HCT116 (cell line): ENCODE results near the gene RARS1. TPM values are rescaled to one million over a fixed set of nuclear protein-coding genes. Genes with fewer than 3 reads are reported as not detected.

Source experiments
- ATAC-seq: fragments of 200-7000 bp; cut with Tn5 transposase; 2 replicates; pipeline ENCODE4 v1.9.1; 2020; ENCODE audit warnings: mild to moderate bottlenecking, moderate library complexity
- BruUV-seq: library from RNA; stranded (reverse); fragments of 400-500 nt; replicated peaks from 2 replicates; lab custom pipeline; 2021; lab: Mats Ljungman, UMichigan
- CTCF ChIA-PET: fragments of 300-600 bp; sonication (Branson Sonifier 250); formaldehyde crosslinking; loops from one replicate; lab custom pipeline; 2021; ENCODE audit warnings: antibody characterized with exemption; lab: Charles Lee
- POLR2A ChIA-PET: fragments of 300-600, 350-600 bp; sonication (Branson Sonifier 250); formaldehyde crosslinking; loops from one replicate; lab custom pipeline; 2021; ENCODE audit warnings: antibody characterized with exemption; lab: Charles Lee
- RAD21 ChIA-PET, 2 experiments: fragments of 300-600 bp; sonication (Branson Sonifier 250); formaldehyde crosslinking; loops; one replicate each; lab custom pipeline; 2023; ENCODE audit warnings: low total read pairs in 2 of 2; ENCODE audit not compliant: uncharacterized antibody in 2 of 2, unreplicated experiment in 2 of 2, low non-redundant PET in 1 of 2; lab: Charles Lee
- DNase-seq: peaks from one replicate; pipeline ENCODE4 v3.0.0-alpha.2; 2010; ENCODE audit warnings: low read depth, low spot score
- H2AFZ ChIP-seq: fragments of 200-600 bp; shearing (Covaris generic), sonication (generic); 2 replicates; pipeline ENCODE4 v1.6.1; 2017; ENCODE audit warnings: low read depth, mixed run types, mixed read lengths, antibody characterized with exemption, low read length; ENCODE audit not compliant: poor library complexity, severe bottlenecking
- H3K27ac ChIP-seq: 2 replicates; pipeline ENCODE4 v1.5.1; 2012; ENCODE audit warnings: low read depth, low read length
- H3K27me3 ChIP-seq: fragments of 200-600 bp; sonication (generic); 2 replicates; pipeline ENCODE4 v1.6.1; 2016; ENCODE audit warnings: mixed run types, low read length, mixed read lengths; ENCODE audit not compliant: insufficient read depth
- H3K36me3 ChIP-seq, 2 experiments: fragments of 200-500 bp in 1 of 2; fragments of 200-600 bp in 1 of 2; sonication (Bioruptor generic) in 1 of 2; sonication (generic) in 1 of 2; 2 replicates each; pipeline versions ENCODE4 v1.5.1 to v1.6.1; 2014 to 2016; ENCODE audit warnings: low read length in 2 of 2, inconsistent platforms in 1 of 2, mixed read lengths in 1 of 2, mixed run types in 1 of 2; ENCODE audit not compliant: insufficient read depth in 2 of 2, control insufficient read depth in 1 of 2
- H3K4me1 ChIP-seq, 2 experiments: fragments of 200-600 bp in 1 of 2; sonication (generic) in 1 of 2; 2 replicates each; pipeline versions ENCODE4 v1.5.1 to v1.6.1; 2012 to 2017; ENCODE audit warnings: low read length in 2 of 2, inconsistent platforms in 1 of 2, mild to moderate bottlenecking in 1 of 2, mixed read lengths in 1 of 2, mixed run types in 1 of 2, moderate library complexity in 1 of 2; ENCODE audit not compliant: insufficient read depth in 2 of 2, control insufficient read depth in 1 of 2
- H3K4me2 ChIP-seq: fragments of 200-600 bp; sonication (generic); 2 replicates; pipeline ENCODE4 v1.6.1; 2017; ENCODE audit warnings: mixed run types, low read length, mixed read lengths
- H3K4me3 ChIP-seq, 2 experiments: fragments of 200-600 bp in 1 of 2; sonication (generic) in 1 of 2; replicated peaks in 1 of 2; 2 replicates each; pipeline ENCODE4 v1.5.1; 2011 to 2016; ENCODE audit warnings: low read length in 2 of 2, control low read depth in 1 of 2, low read depth in 1 of 2, mild to moderate bottlenecking in 1 of 2, mixed read lengths in 1 of 2, mixed run types in 1 of 2
- H3K79me2 ChIP-seq: fragments of 200-600 bp; sonication (generic); 2 replicates; pipeline ENCODE4 v1.6.1; 2017; ENCODE audit warnings: mild to moderate bottlenecking, mixed run types, low read length, moderate library complexity, mixed read lengths; ENCODE audit not compliant: insufficient read depth
- H3K9ac ChIP-seq: fragments of 200-600 bp; sonication (generic); 2 replicates; pipeline ENCODE4 v1.6.1; 2016; ENCODE audit warnings: low read length, mixed read lengths
- H3K9me2 ChIP-seq: fragments of 200-600 bp; sonication (generic), shearing (Covaris generic); 2 replicates; pipeline ENCODE4 v1.6.1; 2017; ENCODE audit warnings: mixed run types, mild to moderate bottlenecking, moderate library complexity; ENCODE audit not compliant: insufficient read depth
- H3K9me3 ChIP-seq, 2 experiments: fragments of 200-500 bp in 1 of 2; fragments of 200-600 bp in 1 of 2; sonication (Bioruptor generic) in 1 of 2; sonication (generic) in 1 of 2; 2 replicates each; pipeline ENCODE4 v1.6.1; 2014 to 2017; ENCODE audit warnings: low read length in 2 of 2, mixed read lengths in 2 of 2, inconsistent platforms in 1 of 2, low read depth in 1 of 2, mild to moderate bottlenecking in 1 of 2, mixed run types in 1 of 2, moderate library complexity in 1 of 2; ENCODE audit not compliant: control insufficient read depth in 1 of 2, insufficient read depth in 1 of 2
- H4K20me1 ChIP-seq: fragments of 200-600 bp; sonication (generic), shearing (Covaris generic); 2 replicates; pipeline ENCODE4 v1.6.1; 2017; ENCODE audit warnings: mixed run types, mild to moderate bottlenecking, moderate library complexity; ENCODE audit not compliant: insufficient read depth
- ATF3 ChIP-seq: IDR thresholded peaks from 2 replicates; pipeline ENCODE4 v1.6.1; 2012
- CBX3 ChIP-seq: IDR thresholded peaks from 2 replicates; pipeline ENCODE4 v1.6.1; 2012; ENCODE audit warnings: low read depth
- ELF1 ChIP-seq: IDR thresholded peaks from 2 replicates; pipeline ENCODE4 v1.6.1; 2012; ENCODE audit warnings: low read depth, borderline replicate concordance
- EZH2phosphoT487 ChIP-seq: fragments of 200-600 bp; IDR thresholded peaks from 2 replicates; pipeline ENCODE4 v1.6.1; 2018; ENCODE audit warnings: antibody characterized with exemption, borderline replicate concordance
- FOSL1 ChIP-seq: IDR thresholded peaks from 2 replicates; pipeline ENCODE4 v1.6.1; 2012; ENCODE audit warnings: low read depth
- JUND ChIP-seq: IDR thresholded peaks from 2 replicates; pipeline ENCODE4 v1.6.1; 2012
- RAD21 ChIP-seq: IDR thresholded peaks from 2 replicates; pipeline ENCODE4 v1.6.1; 2012; ENCODE audit warnings: low read depth, mild to moderate bottlenecking
- SIN3A ChIP-seq: IDR thresholded peaks from 2 replicates; pipeline ENCODE4 v1.6.1; 2012; ENCODE audit warnings: low read depth
- SP1 ChIP-seq: IDR thresholded peaks from 2 replicates; pipeline ENCODE4 v1.6.1; 2012; ENCODE audit warnings: low read depth
- TCF7L2 ChIP-seq: IDR thresholded peaks from 2 replicates; pipeline ENCODE4 v1.7.0; 2011; ENCODE audit warnings: borderline replicate concordance, inconsistent platforms; ENCODE audit not compliant: insufficient read depth, insufficient read length; ENCODE audit errors: extremely low read depth
- ZFX ChIP-seq: fragments of 450-650 bp; IDR thresholded peaks from 2 replicates; pipeline ENCODE4 v1.6.1; 2017
- ZNF274 ChIP-seq: fragments of 200-500 bp; sonication (Bioruptor generic); IDR thresholded peaks from 2 replicates; pipeline ENCODE4 v1.6.1; 2014; ENCODE audit warnings: mild to moderate bottlenecking, low read depth, low read length, inconsistent platforms
- intact Hi-C: fragments of 100-400 bp; cut with micrococcal nuclease; formaldehyde crosslinking; loops from 2 replicates; pipeline ENCODE4 v1.10.0; 2022
- total RNA-seq: library from RNA; stranded (reverse); gene quantifications from one replicate; pipeline ENCODE4 v1.2.1, GENCODE V29; 2021; ENCODE audit not compliant: unreplicated experiment
- TF ChIP-seq, protein P1 (sequence below): IDR thresholded peaks from 2 replicates; pipeline ENCODE4 v1.6.1; 2011; ENCODE audit warnings: mild to moderate bottlenecking, low read length, moderate library complexity; ENCODE audit not compliant: insufficient replicate concordance; ENCODE audit errors: extremely low read depth
- TF ChIP-seq, protein P2 (sequence below): IDR thresholded peaks from 2 replicates; pipeline ENCODE4 v1.6.1; 2012

Gene RARS1
- total RNA-seq, 1 experiment from 2014 or later: 122 TPM

DNA sequence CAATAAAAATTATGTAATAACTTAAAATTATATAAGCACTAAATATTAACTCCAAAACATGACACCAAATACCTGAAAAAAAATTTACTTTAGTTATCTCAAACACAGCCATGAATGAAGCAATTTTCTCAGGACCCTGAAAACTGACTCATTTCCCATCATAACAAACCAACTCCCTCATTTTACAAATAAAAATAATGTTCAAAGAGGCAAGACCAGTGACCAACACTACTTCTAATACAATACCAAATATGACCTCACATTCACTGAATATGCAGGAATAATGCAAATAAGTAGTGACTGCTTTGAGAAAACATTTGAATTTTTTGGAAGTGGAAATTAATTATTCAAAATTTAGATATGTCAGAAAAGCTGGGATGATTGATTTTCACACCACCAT, 64.4 kb downstream of the RARS1 start:
- Histone ChIP-seq H2AFZ (no peak overlapping the region), H3K27ac (no peak overlapping the region), H3K27me3 (no peaks in the 10 kb centered on the region), H3K4me3 (no peak overlapping the region), H3K9me3 (no peaks in the 10 kb centered on the region)
- RAD21 ChIA-PET: no interaction called here
- TF ChIP-seq ZFX: no peak
- TF ChIP-seq, protein P1, sequence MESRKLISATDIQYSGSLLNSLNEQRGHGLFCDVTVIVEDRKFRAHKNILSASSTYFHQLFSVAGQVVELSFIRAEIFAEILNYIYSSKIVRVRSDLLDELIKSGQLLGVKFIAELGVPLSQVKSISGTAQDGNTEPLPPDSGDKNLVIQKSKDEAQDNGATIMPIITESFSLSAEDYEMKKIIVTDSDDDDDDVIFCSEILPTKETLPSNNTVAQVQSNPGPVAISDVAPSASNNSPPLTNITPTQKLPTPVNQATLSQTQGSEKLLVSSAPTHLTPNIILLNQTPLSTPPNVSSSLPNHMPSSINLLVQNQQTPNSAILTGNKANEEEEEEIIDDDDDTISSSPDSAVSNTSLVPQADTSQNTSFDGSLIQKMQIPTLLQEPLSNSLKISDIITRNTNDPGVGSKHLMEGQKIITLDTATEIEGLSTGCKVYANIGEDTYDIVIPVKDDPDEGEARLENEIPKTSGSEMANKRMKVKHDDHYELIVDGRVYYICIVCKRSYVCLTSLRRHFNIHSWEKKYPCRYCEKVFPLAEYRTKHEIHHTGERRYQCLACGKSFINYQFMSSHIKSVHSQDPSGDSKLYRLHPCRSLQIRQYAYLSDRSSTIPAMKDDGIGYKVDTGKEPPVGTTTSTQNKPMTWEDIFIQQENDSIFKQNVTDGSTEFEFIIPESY: no peak
- TF ChIP-seq EZH2phosphoT487: no peak
- no peak for TF ChIP-seq FOSL1
- no peak for TF ChIP-seq SP1
- no peak for TF ChIP-seq ATF3
- TF ChIP-seq RAD21: no peak
- TF ChIP-seq, protein P2, sequence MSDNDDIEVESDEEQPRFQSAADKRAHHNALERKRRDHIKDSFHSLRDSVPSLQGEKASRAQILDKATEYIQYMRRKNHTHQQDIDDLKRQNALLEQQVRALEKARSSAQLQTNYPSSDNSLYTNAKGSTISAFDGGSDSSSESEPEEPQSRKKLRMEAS: no peak
- TF ChIP-seq ELF1: no peak
- no peak for TF ChIP-seq JUND
- no peak for TF ChIP-seq ZNF274
- no peak for TF ChIP-seq CBX3
- TF ChIP-seq TCF7L2: no peak
- no peak for TF ChIP-seq SIN3A
- TF ChIP-seq, all 23 proteins: peak for 0
- DNase-seq: no peak
- Histone ChIP-seq H3K4me2 (no peak overlapping the region), H3K9me2 (no peaks in the 10 kb centered on the region; the same call in 1 of the 2 replicates), H4K20me1 (no peaks in the 10 kb centered on the region), H3K79me2 (peaks cover 29% of the 10 kb centered on the region), H3K4me1 (no peaks in the 10 kb centered on the region), H3K9ac (no peak overlapping the region), H3K36me3 (peaks cover 9 to 19% of the 10 kb centered on the region in 2 experiments; a peak in 3 of 4 replicates)
- CTCF ChIA-PET: no interaction called here
- POLR2A ChIA-PET: no interaction called here
- no peak for ATAC-seq
- intact Hi-C loops: no loop called here
- no TSS peak for BruUV-seq
